Right atrium auricular region (tissue), 2 donors: ENCODE results near the gene RPH3AL. TPM values are rescaled to one million over a fixed set of nuclear protein-coding genes. Genes with fewer than 3 reads are reported as not detected.

Source experiments
- DNase-seq: peaks from one replicate; pipeline ENCODE4 v3.0.0-alpha.2; 2019; ENCODE audit warnings: low spot score
- H3K27ac ChIP-seq, 2 donors: fragments of 200-600 bp; sonication (generic); 1 replicate in 1 of 2; 2 replicates in 1 of 2; pipeline ENCODE4 v1.5.1; 2016 to 2019
- H3K27me3 ChIP-seq, 2 donors: fragments of 200-600 bp; sonication (generic); one replicate each; pipeline versions ENCODE4 v1.5.1 to v1.6.0; 2017 to 2019
- H3K36me3 ChIP-seq: fragments of 200-600 bp; sonication (generic); one replicate; pipeline ENCODE4 v1.5.1; 2016
- H3K4me1 ChIP-seq, 2 donors: fragments of 200-600 bp; sonication (generic); one replicate each; pipeline versions ENCODE4 v1.5.1 to v1.6.0; 2017 to 2019
- H3K4me3 ChIP-seq, 2 donors: fragments of 200-600 bp; sonication (generic); 1 replicate in 1 of 2; 2 replicates in 1 of 2; pipeline ENCODE4 v1.5.1; 2017 to 2019; ENCODE audit warnings: mild to moderate bottlenecking in 1 of 2, moderate library complexity in 1 of 2
- H3K9me3 ChIP-seq, 2 donors: fragments of 200-600 bp; sonication (generic); one replicate each; pipeline ENCODE4 v1.5.1; 2019
- total RNA-seq, 2 donors: library from RNA; depleted of rRNA; stranded (reverse); fragments of >200 nt; gene quantifications; one replicate each; pipeline ENCODE4 v1.1.0, GENCODE V29; 2016
- TF ChIP-seq, protein P1 (sequence below), 2 donors: fragments of 200-600 bp; sonication (generic); IDR thresholded peaks; one replicate each; pipeline ENCODE4 v1.5.1; 2019; ENCODE audit warnings: antibody characterized with exemption in 2 of 2

The RPH3AL gene
- total RNA-seq, 2 donors from 2014 or later: 7.2 to 13.1 TPM

DNA sequence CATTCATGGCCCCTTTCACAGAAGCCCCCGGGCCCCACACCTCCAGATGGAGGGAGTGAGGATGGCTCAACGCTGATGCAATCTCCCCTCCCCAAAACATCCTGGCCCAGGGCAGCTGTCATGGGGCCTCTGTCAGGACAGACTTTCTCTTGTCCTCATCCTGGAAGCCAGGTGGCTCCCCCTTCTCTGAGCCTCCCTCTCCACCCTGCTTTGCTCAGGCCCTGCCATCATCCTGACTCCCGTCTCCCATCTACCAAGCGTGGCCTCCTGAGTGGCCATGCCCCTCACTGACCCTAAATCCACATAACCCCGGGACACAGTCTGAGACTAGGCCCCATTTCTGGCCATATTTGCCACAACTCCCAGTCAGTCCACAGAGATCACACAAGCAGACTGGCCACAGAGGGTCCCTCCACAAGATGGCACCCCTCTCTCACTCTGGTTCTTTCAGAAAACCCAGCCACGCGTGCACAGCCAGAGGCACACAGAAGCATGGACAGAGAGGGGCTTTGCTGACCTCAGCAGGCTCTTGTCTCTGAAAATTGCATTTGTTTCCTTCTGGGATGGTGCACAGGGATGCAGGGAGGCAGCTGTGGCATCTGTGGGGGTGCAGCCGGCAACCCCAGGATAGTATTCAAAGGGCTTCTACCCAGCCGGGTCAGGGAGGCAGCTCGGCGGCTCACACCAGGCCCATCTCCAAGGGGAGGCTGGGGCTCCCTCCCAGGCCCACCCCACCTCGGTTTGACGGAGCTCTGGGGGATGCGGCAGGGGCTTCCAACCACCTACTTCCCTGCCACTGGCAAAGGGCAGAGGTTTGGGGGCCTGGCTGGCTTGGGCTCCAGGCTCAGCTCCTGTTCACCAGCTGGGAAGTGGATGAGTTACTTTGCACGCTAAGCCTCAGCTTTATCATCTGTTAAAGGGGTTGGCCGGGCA lies 188.0 kb downstream of the RPH3AL start:
- no peak overlapping the region for H3K27ac ChIP-seq
- no peak overlapping the region for H3K4me3 ChIP-seq
- no peaks in the 10 kb centered on the region for H3K4me1 ChIP-seq
- TF ChIP-seq, protein P1, sequence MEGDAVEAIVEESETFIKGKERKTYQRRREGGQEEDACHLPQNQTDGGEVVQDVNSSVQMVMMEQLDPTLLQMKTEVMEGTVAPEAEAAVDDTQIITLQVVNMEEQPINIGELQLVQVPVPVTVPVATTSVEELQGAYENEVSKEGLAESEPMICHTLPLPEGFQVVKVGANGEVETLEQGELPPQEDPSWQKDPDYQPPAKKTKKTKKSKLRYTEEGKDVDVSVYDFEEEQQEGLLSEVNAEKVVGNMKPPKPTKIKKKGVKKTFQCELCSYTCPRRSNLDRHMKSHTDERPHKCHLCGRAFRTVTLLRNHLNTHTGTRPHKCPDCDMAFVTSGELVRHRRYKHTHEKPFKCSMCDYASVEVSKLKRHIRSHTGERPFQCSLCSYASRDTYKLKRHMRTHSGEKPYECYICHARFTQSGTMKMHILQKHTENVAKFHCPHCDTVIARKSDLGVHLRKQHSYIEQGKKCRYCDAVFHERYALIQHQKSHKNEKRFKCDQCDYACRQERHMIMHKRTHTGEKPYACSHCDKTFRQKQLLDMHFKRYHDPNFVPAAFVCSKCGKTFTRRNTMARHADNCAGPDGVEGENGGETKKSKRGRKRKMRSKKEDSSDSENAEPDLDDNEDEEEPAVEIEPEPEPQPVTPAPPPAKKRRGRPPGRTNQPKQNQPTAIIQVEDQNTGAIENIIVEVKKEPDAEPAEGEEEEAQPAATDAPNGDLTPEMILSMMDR (IDR thresholded peaks at IDR 0.05): peak; percentile 20 to 71
- H3K27me3 ChIP-seq: no peaks in the 10 kb centered on the region
- H3K9me3 ChIP-seq: no peaks in the 10 kb centered on the region
- no peaks in the 10 kb centered on the region for H3K36me3 ChIP-seq
- peak; percentile 72 for DNase-seq

- H3K27ac ChIP-seq: no peak overlapping the region
- H3K36me3 ChIP-seq: no peaks in the 10 kb centered on the region
- no peaks in the 10 kb centered on the region for H3K4me1 ChIP-seq
- no peaks in the 10 kb centered on the region for H3K27me3 ChIP-seq
- TF ChIP-seq, protein P1 (IDR thresholded peaks at IDR 0.05): no peak
- DNase-seq: no peak
- H3K4me3 ChIP-seq: no peak overlapping the region
- no peaks in the 10 kb centered on the region for H3K9me3 ChIP-seq
Observed at GRCh38 chr17:163514-164098, 189.0 kb downstream of the RPH3AL start.

DNA sequence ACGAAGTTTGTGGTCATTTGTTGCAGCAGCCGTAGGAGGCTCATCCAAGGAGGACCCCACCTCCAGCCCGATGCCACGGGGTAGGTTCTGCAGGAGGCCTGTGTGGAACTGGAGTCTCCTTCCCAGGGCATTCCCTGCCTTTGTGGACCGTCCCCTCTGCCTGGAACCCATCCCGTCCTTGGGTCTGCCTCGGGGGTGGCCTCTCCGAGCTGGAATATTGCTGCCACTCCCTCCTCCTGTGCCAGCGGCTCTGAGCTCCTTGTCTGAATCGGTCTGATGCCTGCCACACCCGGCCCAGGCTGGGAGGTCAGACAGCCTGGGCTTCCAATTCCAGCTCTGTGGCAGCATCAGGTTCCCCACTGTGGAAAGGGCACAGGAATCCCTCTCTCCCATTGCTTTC lies 189.9 kb downstream of the RPH3AL start:
- Histone ChIP-seq H3K4me1 (no peaks in the 10 kb centered on the region), H3K9me3 (no peaks in the 10 kb centered on the region), H3K27me3 (no peaks in the 10 kb centered on the region), H3K4me3 (no peak overlapping the region), H3K36me3 (no peaks in the 10 kb centered on the region), H3K27ac (no peak overlapping the region)
- DNase-seq: no peak
- TF ChIP-seq, protein P1 (IDR thresholded peaks at IDR 0.05): no peak

Other genes starting within 250 kb of the RPH3AL start
- not detected for gene SCGB1C2, start 215.2 kb downstream of the RPH3AL start, total RNA-seq
- 1 to 10 TPM; 2.4 to 2.6 TPM for gene DOC2B, start 171.2 kb downstream of the RPH3AL start, total RNA-seq
- 10 to 100 TPM in 1 of 2 donors, 1 to 10 TPM in 1; 9.5 to 16.8 TPM for gene RFLNB, start 93.1 kb upstream of the RPH3AL start, total RNA-seq